NCI-H2227 (cell line): ENCODE results near the gene RAB5B.
A peak's percentile ranks its signal among the peaks of the same experiment; 100 is the strongest.
"Not testable (repeated sequence)": the region's sequence is repeated elsewhere in the genome, so short reads cannot be mapped to it uniquely, and the experiment has no call there.

Source experiments
- DNase-seq: peaks from one replicate; lab custom pipeline; 2025; ENCODE audit not compliant: unreplicated experiment; lab: John Stamatoyannopoulos, UW

Gene RAB5B

GRCh38 chr12:55940065-55940732 lies 33.7 kb upstream of the RAB5B start:
- DNase-seq: peak; percentile 79

GRCh38 chr12:55942055-55942454 lies 31.8 kb upstream of the RAB5B start:
- no peak for DNase-seq

- no peak for DNase-seq
Measured at GRCh38 chr12:55942577-55943136, 31.2 kb upstream of the RAB5B start.

- DNase-seq: no peak
Measured at GRCh38 chr12:55946553-55946952, 27.3 kb upstream of the RAB5B start.

GRCh38 chr12:55955344-55955743 lies 18.5 kb upstream of the RAB5B start:
- no peak for DNase-seq

GRCh38 chr12:55955800-55956508 lies 17.9 kb upstream of the RAB5B start:
- DNase-seq: no peak

GRCh38 chr12:55957106-55957859 lies 16.6 kb upstream of the RAB5B start:
- DNase-seq: no peak

GRCh38 chr12:55963760-55964159 lies 10.1 kb upstream of the RAB5B start:
- no peak for DNase-seq

GRCh38 chr12:55965240-55965639 lies 8.6 kb upstream of the RAB5B start:
- DNase-seq: no peak

- no peak for DNase-seq
Measured at GRCh38 chr12:55965941-55966407, 7.9 kb upstream of the RAB5B start, which contains the start of gene PMEL. PMEL (minus strand) TSS chr12:55966042; CDS start chr12:55966011, 31 bp downstream.

- peak; percentile 83 for DNase-seq
Measured at GRCh38 chr12:55966408-55967281, 7.2 kb upstream of the RAB5B start, which contains the start of gene CDK2. CDK2 (plus strand) TSS chr12:55966830; CDS start chr12:55967009, 179 bp downstream.

- DNase-seq: no peak
Measured at GRCh38 chr12:55969356-55969755, 4.5 kb upstream of the RAB5B start.

GRCh38 chr12:55970775-55971174 lies 3.1 kb upstream of the RAB5B start:
- DNase-seq: no peak

GRCh38 chr12:55972042-55972441 lies 1.8 kb upstream of the RAB5B start:
- DNase-seq: no peak

GRCh38 chr12:55972456-55972855 lies 1.4 kb upstream of the RAB5B start:
- no peak for DNase-seq

GRCh38 chr12:55972911-55973598 lies 823 bp upstream of the RAB5B start:
- no peak for DNase-seq

GRCh38 chr12:55974308-55974730 lies 441 bp downstream of the RAB5B start:
- peak; percentile 30 for DNase-seq

- no peak for DNase-seq
Measured at GRCh38 chr12:55978393-55978792, 4.5 kb downstream of the RAB5B start.

GRCh38 chr12:55979069-55979468 lies 5.2 kb downstream of the RAB5B start:
- no peak for DNase-seq

- not testable (repeated sequence) for DNase-seq
Measured at GRCh38 chr12:55981882-55982281, 8.0 kb downstream of the RAB5B start.
